GM12892 (cell line): Measurements from ENCODE around the gene ESPNL.

Experiments
- POLR2A ChIP-seq: IDR thresholded peaks from 2 replicates; pipeline ENCODE4 v1.6.1; 2011; ENCODE audit warnings: low read depth, low read length, control low read depth
- POLR2AphosphoS5 ChIP-seq: IDR thresholded peaks from 2 replicates; pipeline ENCODE4 v1.6.1; 2011; ENCODE audit warnings: low read depth, low read length, control low read depth
- TAF1 ChIP-seq: IDR thresholded peaks from 2 replicates; pipeline ENCODE4 v1.6.1; 2011; ENCODE audit warnings: low read depth, mild to moderate bottlenecking, control low read depth, low read length, borderline replicate concordance

- no peak for TF ChIP-seq POLR2A
- no peak for TF ChIP-seq POLR2AphosphoS5
- TF ChIP-seq TAF1, result no peak
These were observed 42.5 kb downstream of the ESPNL start for GRCh38 chr2:238142382-238143205.
